Activated B cell treated with CpG ODN at 0.5 μM for 24 hours (primary cell): ENCODE measurements around the gene EHBP1. TPM values are rescaled to one million over a fixed set of nuclear protein-coding genes. Genes with fewer than 3 reads are reported as not detected.

ENCODE experiments used
- ATAC-seq: fragments of 200-7000 bp; cut with Tn5 transposase; one replicate; pipeline ENCODE4 v1.10.0; 2021; ENCODE audit warnings: low read depth, mild to moderate bottlenecking, moderate library complexity
- CTCF ChIA-PET: fragments of 350-600 bp; sonication (Branson Sonifier 250); formaldehyde crosslinking; loops from one replicate; lab custom pipeline; 2021; ENCODE audit warnings: antibody characterized with exemption; lab: Charles Lee
- POLR2A ChIA-PET: fragments of 350-600 bp; sonication (Branson Sonifier 250); formaldehyde crosslinking; loops from one replicate; lab custom pipeline; 2021; ENCODE audit warnings: antibody characterized with exemption; lab: Charles Lee
- DNase-seq: peaks from one replicate; pipeline ENCODE4 v3.0.0; 2022
- H3K27ac Mint-ChIP-seq: one replicate; pipeline ENCODE4 v1.8.0; 2020; ENCODE audit warnings: mixed read lengths
- H3K27me3 Mint-ChIP-seq: one replicate; pipeline ENCODE4 v1.8.0; 2021; ENCODE audit warnings: mixed read lengths
- H3K36me3 Mint-ChIP-seq: one replicate; pipeline ENCODE4 v1.8.0; 2021; ENCODE audit warnings: low read depth, mixed read lengths
- H3K4me1 Mint-ChIP-seq: one replicate; pipeline ENCODE4 v1.8.0; 2021; ENCODE audit warnings: mixed read lengths
- H3K4me3 Mint-ChIP-seq: one replicate; pipeline ENCODE4 v1.8.0; 2020; ENCODE audit warnings: mild to moderate bottlenecking, mixed read lengths
- H3K9me3 Mint-ChIP-seq: one replicate; pipeline ENCODE4 v1.8.0; 2020; ENCODE audit warnings: mixed read lengths
- CTCF ChIP-seq: fragments of 200-600 bp; IDR thresholded peaks from one replicate; pipeline ENCODE4 v1.8.0; 2022; ENCODE audit warnings: antibody characterized with exemption, mild to moderate bottlenecking
- intact Hi-C: fragments of 100-400 bp; cut with micrococcal nuclease; formaldehyde crosslinking; loops from one replicate; pipeline ENCODE4 v1.15.1; 2024
- total RNA-seq: library from RNA; stranded (reverse); gene quantifications from 2 replicates; pipeline ENCODE4 v1.2.3, GENCODE V29; 2022

EHBP1 gene
- 24.0 and 25.0 TPM in 2 replicates for total RNA-seq

- peak; percentile 93 for ATAC-seq
- Mint-ChIP-seq H3K4me1 (peaks cover 34% of the 10 kb centered on the region), H3K27ac (peak within 1 kb of the TSS; percentile 78), H3K4me3 (peak within 1 kb of the TSS; percentile 95), H3K9me3 (no peaks in the 10 kb centered on the region), H3K36me3 (peaks cover 8% of the 10 kb centered on the region), H3K27me3 (no peaks in the 10 kb centered on the region)
- DNase-seq: peak; percentile 98
- CTCF ChIA-PET: no interaction called here
- intact Hi-C loops: loop anchor here (1.0 to 10.0 kb wide), 12 partner anchors 44 to 1823 kb away; partner anchors contain the start of genes B3GNT2, CCT4, COMMD1 and FAM161A
- POLR2A ChIA-PET: interaction anchor here (0.6 to 1.8 kb wide), 7 partner anchors 9 to 1167 kb away, joined by 3 to 8 read pairs (median 4); partner anchors contain the start of genes MDH1, WDPCP and XPO1
- no peak for TF ChIP-seq CTCF
These were observed at the start of gene EHBP1 for GRCh38 chr2:62705007-62705829. EHBP1 (plus strand) TSS chr2:62705713; CDS start chr2:62707192, 1,479 bp downstream.

GRCh38 chr2:62657783-62658182 is 47.7 kb upstream of the EHBP1 start:
- H3K27me3 Mint-ChIP-seq: no peaks in the 10 kb centered on the region
- ATAC-seq: peak; percentile 65
- no peaks in the 10 kb centered on the region for H3K36me3 Mint-ChIP-seq
- POLR2A ChIA-PET: no interaction called here
- intact Hi-C loops: loop anchor here (5.0 kb wide), 1 partner anchor 35 kb away; no protein-coding TSS in a partner anchor
- no peak for DNase-seq
- CTCF ChIA-PET: no interaction called here
- H3K4me3 Mint-ChIP-seq: no peak overlapping the region
- no peak for TF ChIP-seq CTCF
- peak overlapping the region; percentile 80 for H3K27ac Mint-ChIP-seq
- H3K4me1 Mint-ChIP-seq: peaks cover 27% of the 10 kb centered on the region
- no peaks in the 10 kb centered on the region for H3K9me3 Mint-ChIP-seq

GRCh38 chr2:62658891-62659290 is 46.6 kb upstream of the EHBP1 start:
- POLR2A ChIA-PET: no interaction called here
- H3K4me3 Mint-ChIP-seq: no peak overlapping the region
- H3K9me3 Mint-ChIP-seq: no peaks in the 10 kb centered on the region
- DNase-seq (no peak), ATAC-seq (no peak)
- peaks cover 27% of the 10 kb centered on the region for H3K4me1 Mint-ChIP-seq
- intact Hi-C loops: loop anchor here (5.0 kb wide), 1 partner anchor 37 kb away; no protein-coding TSS in a partner anchor
- TF ChIP-seq CTCF: no peak
- no peaks in the 10 kb centered on the region for H3K36me3 Mint-ChIP-seq
- H3K27ac Mint-ChIP-seq: no peak overlapping the region
- CTCF ChIA-PET: no interaction called here
- no peaks in the 10 kb centered on the region for H3K27me3 Mint-ChIP-seq

GRCh38 chr2:62660087-62660486 is 45.4 kb upstream of the EHBP1 start:
- TF ChIP-seq CTCF: no peak
- no peak for ATAC-seq
- Mint-ChIP-seq H3K36me3 (no peaks in the 10 kb centered on the region), H3K27ac (peak overlapping the region; percentile 14), H3K27me3 (peaks cover 2% of the 10 kb centered on the region), H3K4me1 (peaks cover 27% of the 10 kb centered on the region), H3K4me3 (peak overlapping the region; percentile 7), H3K9me3 (no peaks in the 10 kb centered on the region)
- CTCF ChIA-PET: no interaction called here
- intact Hi-C loops: loop anchor here (2.0 kb wide), 1 partner anchor 45 kb away; the partner anchor contains the start of gene EHBP1
- no peak for DNase-seq
- POLR2A ChIA-PET: no interaction called here

GRCh38 chr2:62660582-62661262 is 44.8 kb upstream of the EHBP1 start:
- POLR2A ChIA-PET: no interaction called here
- peaks cover 27% of the 10 kb centered on the region for H3K4me1 Mint-ChIP-seq
- H3K27ac Mint-ChIP-seq: no peak overlapping the region
- H3K4me3 Mint-ChIP-seq: no peak overlapping the region
- no peaks in the 10 kb centered on the region for H3K36me3 Mint-ChIP-seq
- CTCF ChIA-PET: no interaction called here
- peaks cover 2% of the 10 kb centered on the region for H3K27me3 Mint-ChIP-seq
- ATAC-seq (no peak), DNase-seq (no peak)
- H3K9me3 Mint-ChIP-seq: no peaks in the 10 kb centered on the region
- intact Hi-C loops: loop anchor here (2.0 kb wide), 1 partner anchor 44 kb away; the partner anchor contains the start of gene EHBP1
- TF ChIP-seq CTCF: no peak
